Ramos (cell line): ENCODE measurements around the gene RPS6KB1.
"Not testable (repeated sequence)": the region's sequence is repeated elsewhere in the genome, so short reads cannot be mapped to it uniquely, and the experiment has no call there.

Experiments
- in situ Hi-C: fragments of 300-500 bp; cut with MboI; formaldehyde crosslinking; loops from one replicate; pipeline ENCODE4 v1.14.3; 2022; ENCODE audit warnings: low sequenced_read_pairs; ENCODE audit not compliant: unreplicated experiment

Gene RPS6KB1

DNA sequence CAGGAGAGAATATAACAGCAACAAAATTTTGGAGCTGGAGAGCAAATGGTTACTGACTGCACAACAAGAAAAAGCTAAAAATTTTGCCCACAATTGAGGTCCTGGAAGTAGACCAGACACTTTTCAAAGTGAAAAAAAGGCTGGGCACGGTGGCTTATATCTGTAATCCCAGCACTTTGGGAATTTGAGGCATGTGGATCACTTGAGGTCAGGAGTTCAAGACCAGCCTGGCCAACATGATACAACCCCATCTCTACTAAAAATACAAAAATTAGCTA is 23.0 kb upstream of the RPS6KB1 start:
- in situ Hi-C loops = no loop called here

DNA sequence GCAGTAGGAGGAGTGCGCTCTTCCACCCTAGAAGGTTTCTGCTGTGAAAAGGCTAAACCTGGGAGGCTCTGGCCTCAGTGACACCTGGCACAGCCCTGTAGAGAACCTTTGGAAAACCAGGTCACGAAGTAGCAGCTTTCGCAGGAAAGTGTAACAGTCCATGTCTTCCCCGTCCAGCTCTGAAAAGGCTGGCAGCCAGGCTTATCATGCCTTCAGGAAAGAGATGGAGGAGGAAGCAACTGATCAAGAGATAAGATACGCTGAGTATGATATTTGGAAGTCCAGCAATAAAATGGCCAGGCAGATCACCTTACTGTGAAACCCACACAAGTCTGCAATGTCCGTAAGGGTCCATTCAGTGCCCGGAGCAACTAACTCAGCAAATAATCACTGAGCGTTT is 22.4 kb upstream of the RPS6KB1 start:
- in situ Hi-C loops = no loop called here

DNA sequence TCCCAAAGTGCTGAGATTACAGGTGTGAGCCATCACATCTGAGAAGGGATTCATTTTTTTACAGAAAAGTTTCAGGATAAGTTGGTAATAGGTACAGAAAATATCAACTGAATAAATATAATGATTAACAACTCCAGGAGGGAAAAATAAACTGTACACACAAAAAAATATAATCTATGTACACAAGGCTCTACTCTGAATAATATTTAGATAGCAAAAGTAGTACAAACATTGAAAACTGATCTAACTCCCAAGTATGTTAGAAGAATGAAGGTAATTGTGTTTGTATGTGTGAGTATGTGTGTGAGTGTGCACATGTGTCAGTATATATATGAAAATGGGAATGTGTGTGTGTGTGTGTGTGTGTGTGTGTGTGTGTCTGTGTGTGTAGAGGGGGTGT is 20.6 kb upstream of the RPS6KB1 start:
- in situ Hi-C loops = no loop called here

DNA sequence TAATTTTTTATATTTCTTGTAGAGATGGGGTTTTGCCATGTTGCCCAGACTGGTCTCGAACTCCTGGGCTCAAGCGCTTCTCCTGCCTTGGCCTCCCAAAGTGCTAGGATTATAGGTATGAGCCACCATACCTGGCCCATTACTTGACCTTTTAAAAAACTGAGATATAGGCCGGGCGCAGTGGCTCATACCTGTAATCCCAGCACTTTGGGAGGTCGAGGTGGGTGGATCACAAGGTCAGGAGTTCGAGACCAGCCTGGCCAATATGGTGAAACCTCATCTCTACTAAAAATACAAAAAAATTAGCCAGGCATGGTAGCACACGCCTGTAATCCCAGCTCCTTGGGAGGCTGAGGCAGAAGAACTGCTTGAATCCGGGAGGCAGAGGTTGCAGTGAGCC is 19.5 kb upstream of the RPS6KB1 start:
- in situ Hi-C loops = not testable (repeated sequence)

DNA sequence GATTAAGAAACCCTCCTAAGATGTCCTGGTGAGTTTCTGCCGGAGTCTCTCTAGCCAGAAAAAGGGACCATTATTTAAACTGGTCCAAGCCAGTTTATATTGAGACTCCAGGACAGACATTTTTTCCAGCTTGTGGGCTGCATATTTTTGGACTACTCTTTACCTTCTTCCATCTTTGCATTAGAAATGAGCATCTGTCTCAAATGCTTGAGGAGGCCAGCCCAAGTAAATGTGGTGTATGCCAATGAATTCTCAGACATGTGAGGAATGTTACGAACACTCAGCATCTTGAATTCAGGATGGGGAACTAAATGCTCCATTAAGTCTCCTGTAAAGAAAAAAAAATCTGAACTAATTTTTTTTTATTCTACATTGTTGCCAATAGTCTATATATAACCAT is 18.5 kb upstream of the RPS6KB1 start:
- in situ Hi-C loops = no loop called here

DNA sequence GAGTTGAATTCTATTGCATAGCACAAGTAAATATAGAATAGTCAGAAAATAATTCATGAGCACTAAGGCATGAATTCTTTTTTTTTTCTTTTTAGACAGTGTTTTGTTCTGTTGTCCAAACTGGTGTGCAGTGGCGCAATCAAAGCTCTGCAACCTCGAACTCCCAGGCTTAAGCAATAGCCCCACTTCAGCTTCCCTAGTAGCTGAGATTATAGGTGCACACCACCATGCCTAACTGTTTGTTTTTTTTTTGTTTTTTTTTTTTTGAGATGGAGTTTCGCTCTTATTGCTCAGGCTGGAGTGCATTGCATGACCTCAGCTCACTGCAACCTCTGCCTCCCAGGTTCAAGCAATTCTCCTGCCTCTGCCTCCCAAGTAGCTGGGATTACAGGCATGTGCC is 16.8 kb upstream of the RPS6KB1 start:
- in situ Hi-C loops = no loop called here

DNA sequence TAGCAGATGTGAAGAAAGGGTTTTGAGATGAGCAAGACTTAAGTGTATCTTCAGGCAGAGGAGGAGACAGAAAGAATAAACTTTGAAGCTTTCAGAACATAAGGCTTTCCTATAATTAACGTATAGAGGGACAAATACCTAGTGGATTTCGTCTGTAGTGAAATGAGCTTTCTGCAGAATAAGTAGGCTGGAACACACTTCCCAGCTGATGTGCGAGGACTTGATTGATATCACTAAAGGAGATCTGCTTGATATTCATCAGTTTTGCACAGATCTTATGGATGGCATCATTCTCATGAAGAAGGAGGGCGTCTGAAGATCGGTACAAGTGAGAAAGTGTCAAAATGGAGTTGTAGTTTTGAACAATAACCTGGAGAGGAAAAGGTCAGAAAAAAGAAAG is 15.0 kb upstream of the RPS6KB1 start:
- in situ Hi-C loops = no loop called here

DNA sequence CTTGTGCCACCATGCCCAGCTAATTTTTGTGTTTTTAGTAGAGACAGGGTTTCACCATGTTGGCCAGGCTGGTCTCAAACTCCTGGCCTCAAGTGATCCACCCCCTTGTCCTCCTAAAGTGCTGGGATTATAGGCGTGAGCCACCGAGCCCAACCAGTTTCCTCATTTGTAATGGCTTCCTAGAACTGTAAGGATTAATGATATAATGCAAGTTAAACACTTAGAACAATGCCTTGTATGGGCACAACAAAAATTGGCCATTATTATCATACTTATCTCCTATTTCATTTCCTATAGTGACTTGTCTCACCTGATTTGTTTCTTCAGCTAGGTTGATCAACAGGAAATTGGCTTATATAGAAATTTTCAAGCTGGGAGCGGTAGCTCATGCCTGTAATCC is 14.3 kb upstream of the RPS6KB1 start:
- in situ Hi-C loops = no loop called here

DNA sequence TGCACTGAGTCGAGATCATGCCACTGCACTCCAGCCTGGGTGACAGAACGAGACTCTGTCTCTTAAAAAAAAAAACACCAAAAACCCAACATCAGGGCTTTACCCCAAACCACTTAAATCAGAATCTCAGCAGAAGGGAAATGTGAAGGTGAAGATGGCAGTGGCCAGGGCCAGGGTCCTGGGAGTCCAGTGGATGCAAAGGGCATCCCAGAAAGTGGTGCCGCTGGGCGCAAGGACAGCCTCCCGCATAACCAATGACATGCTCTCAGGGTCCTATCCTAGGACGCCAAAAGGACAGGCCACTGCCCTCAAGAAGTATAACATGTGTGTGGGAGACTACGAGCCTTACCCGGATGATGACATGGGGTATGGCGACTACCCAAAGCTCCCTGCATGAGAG is 8.1 kb upstream of the RPS6KB1 start:
- in situ Hi-C loops = no loop called here

DNA sequence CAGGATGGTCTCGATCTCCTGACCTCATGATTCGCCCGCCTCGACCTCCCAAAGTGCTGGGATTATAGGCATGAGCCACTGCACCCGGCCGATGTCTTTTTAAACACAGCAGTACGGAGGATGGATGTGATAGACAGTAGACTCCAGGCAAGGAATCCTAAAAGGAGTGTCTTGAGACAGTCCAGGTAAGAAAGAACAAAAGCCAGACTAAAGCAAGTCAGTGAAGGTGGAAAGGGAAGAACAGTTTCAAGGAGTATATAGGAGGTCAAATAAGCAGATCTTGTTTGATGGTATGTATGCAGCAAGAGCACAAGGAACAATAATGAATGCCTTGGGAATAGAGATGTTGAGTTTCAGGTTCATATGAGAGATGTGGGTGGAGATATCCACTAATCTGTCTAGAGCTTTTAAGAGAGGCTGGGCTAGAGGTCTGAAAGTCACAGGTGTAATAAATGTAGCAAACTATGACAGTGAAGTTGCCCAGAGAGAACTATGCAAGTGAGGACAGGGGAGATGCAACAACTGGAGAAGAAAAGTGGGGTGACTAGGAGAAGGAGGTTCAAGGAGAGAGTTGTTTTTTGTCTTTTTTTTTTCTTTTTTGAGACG is 4.7 kb upstream of the RPS6KB1 start:
- in situ Hi-C loops = no loop called here

DNA sequence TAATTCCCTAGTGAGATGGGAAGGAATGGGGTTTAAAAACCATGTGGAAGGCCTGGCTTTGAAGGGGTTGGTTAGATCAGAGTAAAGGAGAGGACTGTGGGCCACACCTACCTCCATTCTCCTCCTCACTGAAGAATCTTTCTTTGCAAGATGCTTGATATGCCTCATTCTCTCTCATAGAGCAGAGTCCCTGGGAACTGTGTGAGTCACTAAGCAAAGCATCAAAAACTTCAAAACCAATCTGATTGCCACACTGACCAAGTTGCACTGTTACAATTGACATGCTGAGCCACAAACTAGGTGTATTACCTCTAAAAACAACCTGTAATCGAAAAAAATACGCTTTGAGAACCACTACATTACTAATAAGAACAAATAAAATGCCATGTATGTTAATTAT is 2.2 kb upstream of the RPS6KB1 start:
- in situ Hi-C loops = no loop called here

DNA sequence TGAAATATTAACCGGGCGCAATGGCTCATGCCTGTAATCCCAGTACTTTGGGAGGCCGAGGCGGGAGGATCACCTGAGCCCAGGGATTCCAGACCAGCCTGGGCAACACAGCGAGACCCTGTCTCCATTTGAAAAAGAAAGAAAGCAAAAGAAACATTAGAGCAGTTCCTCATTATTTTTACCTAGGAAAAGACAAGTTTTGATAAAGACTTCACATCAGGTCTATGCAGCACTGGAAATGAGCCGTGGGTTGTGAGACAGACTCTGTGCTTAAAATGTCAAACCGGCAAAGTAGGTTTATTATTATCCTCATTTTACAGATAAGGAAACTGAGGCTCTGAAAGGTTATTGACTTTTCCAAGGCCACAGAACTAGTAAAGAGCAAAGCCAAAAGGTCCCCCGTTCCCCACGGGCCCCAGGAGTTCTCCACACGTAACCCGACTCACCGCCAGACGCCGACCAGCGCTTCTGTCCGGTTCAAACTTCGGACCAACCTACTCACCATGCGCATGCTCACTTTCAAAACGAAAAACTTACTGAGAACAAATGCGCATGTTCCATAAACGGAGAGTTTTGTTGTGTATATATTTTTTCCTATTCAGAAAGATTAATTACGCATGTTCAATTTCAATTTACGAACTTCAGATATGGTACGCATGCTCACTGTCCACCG is 534 bp upstream of the RPS6KB1 start:
- in situ Hi-C loops = no loop called here

DNA sequence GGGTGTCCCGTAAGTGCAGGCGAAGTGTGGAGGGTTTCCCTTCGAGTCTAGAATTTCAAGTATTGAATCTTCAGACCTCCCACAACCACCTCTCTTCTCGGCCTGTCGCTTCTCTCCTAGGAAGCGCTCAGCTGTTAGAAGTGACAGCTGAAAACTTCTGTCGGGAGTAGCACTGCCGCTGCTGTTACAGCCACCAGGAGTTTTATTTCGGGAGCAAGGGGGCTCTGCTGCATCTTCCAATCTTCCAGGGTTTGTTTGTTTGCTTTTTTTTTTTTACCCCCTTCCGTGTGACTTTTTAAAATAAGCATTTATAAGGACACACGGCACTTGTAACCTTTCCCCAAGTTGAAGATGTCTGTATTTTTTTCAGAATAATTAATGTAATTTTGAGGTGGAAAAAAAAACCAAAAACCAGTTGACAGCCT is 767 bp downstream of the RPS6KB1 start:
- in situ Hi-C loops = no loop called here

DNA sequence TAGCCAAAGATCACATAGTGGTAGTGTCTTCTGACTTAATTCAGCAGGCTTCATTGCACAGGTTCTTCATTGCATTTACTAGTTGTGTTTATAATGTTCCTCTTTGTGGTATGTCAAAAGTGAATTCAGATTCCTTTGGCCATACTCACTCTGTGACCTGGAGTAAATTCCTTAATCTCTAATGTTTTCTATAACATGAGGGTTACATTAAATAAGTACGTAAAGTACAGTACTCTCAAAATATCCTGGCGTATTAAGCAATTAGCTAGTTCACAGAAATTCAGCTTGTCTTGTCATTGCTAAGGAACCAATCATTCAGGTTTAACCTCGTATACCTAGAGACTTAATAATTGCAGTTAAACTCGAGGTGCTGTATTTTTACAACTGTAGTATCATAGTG is 4.2 kb downstream of the RPS6KB1 start:
- in situ Hi-C loops = no loop called here

DNA sequence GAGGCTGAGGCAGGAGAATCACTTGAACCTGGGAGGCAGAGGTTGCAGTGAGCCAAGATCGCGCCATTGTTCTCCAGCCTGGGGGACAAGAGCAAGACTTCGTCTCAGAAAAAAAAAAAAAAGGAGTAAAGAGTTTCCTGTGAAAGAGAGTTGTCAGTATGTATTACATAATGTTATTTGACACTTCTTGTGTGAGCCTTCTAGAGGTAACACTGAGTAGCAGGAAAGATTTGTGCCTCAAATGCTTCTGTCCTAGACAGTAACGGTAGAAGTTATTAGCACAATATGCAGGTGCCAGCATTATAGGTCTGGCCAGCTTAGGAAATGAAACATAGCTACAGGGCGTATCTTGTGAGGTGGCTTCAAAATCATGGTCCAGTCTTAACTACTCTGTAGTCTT is 6.2 kb downstream of the RPS6KB1 start:
- in situ Hi-C loops = no loop called here

DNA sequence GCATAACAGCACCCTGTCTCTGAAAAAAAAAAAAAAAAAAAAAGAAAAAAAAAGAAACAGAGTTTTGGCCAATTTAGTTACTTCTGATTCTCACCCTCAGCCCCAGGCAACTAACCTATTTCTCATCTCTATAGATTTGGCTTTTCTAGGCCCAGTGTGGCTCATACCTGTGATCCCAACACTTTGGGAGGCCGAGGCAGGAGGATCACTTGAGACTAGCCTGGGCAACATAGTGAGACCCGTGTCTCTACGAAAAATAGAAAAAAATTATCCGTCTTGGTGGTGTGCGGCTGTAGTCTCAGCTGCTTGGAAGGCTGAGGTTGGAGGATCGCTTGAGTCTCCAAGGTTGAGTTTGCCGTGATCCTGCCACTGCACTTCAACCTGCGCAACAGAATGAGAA is 8.7 kb downstream of the RPS6KB1 start:
- in situ Hi-C loops = loop anchor here (25.0 kb wide), 1 partner anchor 136 kb away; no protein-coding TSS in a partner anchor

DNA sequence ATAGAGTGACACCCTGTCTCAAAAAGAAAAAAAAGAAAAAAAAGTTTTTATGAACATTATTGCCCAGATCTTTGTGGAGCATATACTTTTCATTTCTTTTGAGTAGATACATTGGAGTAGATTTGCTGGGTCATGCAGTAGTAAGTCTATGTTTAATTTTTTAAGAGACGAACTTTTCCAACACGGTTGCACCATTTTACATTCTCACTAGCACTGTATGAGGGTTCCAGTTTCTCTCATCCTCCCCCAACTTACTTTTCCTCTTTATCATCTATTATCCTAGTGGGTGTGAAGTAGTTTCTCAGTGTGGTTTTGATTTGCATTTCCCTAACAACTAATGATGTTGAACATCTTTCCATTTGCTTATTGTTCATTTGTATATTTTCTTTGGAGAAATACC is 10.5 kb downstream of the RPS6KB1 start:
- in situ Hi-C loops = loop anchor here (25.0 kb wide), 1 partner anchor 134 kb away; no protein-coding TSS in a partner anchor

DNA sequence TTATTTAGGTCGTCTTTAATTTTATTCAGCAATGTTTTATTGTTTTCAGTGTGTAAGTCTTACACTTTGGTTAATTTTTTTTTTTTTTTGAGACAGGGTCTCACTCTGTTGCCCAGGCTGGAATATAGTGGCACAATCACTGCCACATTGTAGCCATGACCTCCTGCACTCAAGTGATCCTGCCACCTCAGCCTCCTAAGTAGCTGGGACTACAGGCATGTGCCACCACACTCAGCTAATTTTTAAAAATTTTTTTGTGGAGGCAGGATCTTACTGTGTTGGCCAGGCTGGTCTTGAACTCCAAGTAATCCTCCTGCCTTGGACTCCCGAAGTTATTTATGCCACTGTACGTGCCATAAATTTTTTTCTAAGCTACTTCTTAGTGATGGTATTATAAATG is 14.5 kb downstream of the RPS6KB1 start:
- in situ Hi-C loops = loop anchor here (25.0 kb wide), 1 partner anchor 130 kb away; no protein-coding TSS in a partner anchor

DNA sequence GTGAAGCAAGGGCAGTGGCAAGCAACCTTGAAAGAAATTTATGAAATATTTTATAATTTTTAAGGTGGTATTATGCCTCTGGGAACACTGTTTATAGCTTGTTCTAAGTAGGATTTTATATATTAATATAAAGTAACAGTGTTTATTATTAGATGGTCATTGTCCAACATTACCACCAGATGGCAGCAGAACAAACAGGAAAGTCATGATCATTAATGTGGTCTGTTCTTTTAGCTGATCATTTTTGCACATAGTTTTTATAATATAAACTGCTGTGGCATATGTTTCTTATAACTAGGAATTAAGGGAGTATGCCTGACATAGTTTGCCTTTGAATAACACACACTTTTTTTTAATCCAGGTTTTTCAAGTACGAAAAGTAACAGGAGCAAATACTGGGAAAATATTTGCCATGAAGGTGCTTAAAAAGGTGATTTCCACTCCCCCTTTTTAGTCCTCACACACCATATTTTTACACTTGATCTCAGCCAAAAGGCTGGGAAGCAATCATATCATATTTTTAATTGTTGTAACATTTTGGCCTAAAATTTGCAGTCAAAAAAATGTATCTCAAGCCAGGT is 21.4 kb downstream of the RPS6KB1 start:
- in situ Hi-C loops = loop anchor here (25.0 kb wide), 1 partner anchor 123 kb away; no protein-coding TSS in a partner anchor

DNA sequence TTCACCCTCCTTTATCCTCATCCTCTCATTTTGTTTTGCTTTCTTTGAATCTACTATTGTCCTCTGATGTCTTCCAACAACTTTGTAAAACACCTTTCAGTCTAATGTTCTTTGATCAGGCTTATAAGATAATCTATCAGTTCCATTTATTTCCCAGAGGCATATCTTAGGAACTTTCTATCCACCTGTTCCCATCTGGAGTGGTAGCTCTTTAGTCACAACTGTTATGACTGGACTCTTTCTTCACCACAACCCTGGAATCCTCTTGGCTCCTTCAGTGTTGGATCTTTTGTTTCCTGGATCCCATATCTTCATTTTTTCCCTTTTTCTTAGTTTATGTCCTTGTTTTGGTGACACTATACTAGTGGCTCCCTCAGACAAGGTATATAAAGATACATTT is 23.5 kb downstream of the RPS6KB1 start:
- in situ Hi-C loops = loop anchor here (25.0 kb wide), 1 partner anchor 121 kb away; no protein-coding TSS in a partner anchor

DNA sequence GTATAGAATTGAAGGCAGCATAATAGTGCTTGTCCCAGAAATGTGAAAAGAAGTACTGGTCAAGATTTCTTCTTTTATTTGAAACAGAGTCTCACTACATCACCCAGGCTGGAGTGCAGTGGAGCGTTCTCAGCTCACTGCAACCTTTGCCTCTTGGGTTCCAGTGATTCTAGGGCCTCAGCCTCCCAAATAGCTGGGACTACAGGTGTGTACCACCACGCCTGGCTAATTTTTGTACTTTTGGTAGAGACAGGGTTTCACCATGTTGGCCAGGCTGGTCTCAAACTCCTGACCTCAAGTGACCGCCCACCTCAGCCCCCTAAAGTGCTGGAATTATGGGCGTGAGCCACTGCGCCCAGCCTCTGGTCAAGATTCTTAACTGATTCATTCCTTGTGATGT is 27.7 kb downstream of the RPS6KB1 start:
- in situ Hi-C loops = loop anchor here (25.0 kb wide), 1 partner anchor 117 kb away; no protein-coding TSS in a partner anchor

DNA sequence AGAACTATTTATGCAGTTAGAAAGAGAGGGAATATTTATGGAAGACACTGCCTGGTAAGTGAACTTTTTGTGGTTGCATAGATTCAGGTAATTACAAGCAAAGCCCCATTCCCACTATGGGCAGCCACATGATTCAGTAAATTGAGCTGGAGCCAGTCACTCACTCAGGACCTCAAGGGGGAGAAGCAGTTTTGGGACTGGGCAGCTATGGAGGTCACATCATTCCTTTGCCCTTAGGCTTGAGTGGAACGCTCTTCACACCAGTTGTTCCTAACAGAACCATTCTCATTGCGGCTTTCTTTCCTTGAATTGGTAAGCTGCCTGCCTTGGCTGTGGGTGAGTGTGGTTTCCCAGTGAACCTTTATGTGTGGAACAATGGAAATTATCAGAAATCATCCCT is 37.2 kb downstream of the RPS6KB1 start:
- in situ Hi-C loops = not testable (repeated sequence)
